Loucy (cell line): ENCODE results near the gene C16orf89.

ENCODE experiments used
- EZH2phosphoT487 ChIP-seq: fragments of 200-600 bp; IDR thresholded peaks from 2 replicates; pipeline ENCODE4 v1.6.1; 2018; ENCODE audit warnings: antibody characterized with exemption, mild to moderate bottlenecking, moderate library complexity, borderline replicate concordance
- TF ChIP-seq, protein P1 (sequence below): fragments of 200-600 bp; sonication (generic); conservative IDR thresholded peaks from 2 replicates; pipeline ENCODE4 v1.5.1; 2014; ENCODE audit warnings: mild to moderate bottlenecking, antibody characterized with exemption, low read length

DNA sequence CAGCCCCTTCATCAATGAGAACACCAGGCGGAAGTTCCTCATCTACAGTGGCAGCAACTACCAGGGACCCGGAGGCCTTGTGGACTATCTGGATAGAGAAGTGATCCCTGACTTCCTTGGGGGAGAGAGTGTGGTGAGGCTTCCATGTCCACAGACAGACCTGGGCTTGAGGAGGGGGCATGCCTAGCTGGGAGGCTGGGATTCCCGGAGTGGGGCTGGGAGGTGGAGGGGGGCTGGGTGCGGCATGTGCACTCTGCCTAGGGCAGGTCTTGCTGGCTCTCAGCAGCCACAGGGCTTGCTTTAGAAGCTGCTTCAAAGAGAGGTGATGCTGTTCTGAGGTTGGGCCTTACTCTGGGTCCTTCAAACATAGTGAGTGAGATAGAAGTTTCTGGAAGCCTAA lies 59.8 kb downstream of the C16orf89 start:
- TF ChIP-seq, protein P1, sequence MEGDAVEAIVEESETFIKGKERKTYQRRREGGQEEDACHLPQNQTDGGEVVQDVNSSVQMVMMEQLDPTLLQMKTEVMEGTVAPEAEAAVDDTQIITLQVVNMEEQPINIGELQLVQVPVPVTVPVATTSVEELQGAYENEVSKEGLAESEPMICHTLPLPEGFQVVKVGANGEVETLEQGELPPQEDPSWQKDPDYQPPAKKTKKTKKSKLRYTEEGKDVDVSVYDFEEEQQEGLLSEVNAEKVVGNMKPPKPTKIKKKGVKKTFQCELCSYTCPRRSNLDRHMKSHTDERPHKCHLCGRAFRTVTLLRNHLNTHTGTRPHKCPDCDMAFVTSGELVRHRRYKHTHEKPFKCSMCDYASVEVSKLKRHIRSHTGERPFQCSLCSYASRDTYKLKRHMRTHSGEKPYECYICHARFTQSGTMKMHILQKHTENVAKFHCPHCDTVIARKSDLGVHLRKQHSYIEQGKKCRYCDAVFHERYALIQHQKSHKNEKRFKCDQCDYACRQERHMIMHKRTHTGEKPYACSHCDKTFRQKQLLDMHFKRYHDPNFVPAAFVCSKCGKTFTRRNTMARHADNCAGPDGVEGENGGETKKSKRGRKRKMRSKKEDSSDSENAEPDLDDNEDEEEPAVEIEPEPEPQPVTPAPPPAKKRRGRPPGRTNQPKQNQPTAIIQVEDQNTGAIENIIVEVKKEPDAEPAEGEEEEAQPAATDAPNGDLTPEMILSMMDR = no peak
- TF ChIP-seq EZH2phosphoT487 = no peak
